Right atrium auricular region (tissue), 2 donors: ENCODE results near the gene GAA. TPM values are rescaled to one million over a fixed set of nuclear protein-coding genes. Genes with fewer than 3 reads are reported as not detected.

Experiments used
- DNase-seq: peaks from one replicate; pipeline ENCODE4 v3.0.0-alpha.2; 2019; ENCODE audit warnings: low spot score
- H3K27ac ChIP-seq, 2 donors: fragments of 200-600 bp; sonication (generic); 1 replicate in 1 of 2; 2 replicates in 1 of 2; pipeline ENCODE4 v1.5.1; 2016 to 2019
- H3K27me3 ChIP-seq, 2 donors: fragments of 200-600 bp; sonication (generic); one replicate each; pipeline versions ENCODE4 v1.5.1 to v1.6.0; 2017 to 2019
- H3K36me3 ChIP-seq: fragments of 200-600 bp; sonication (generic); one replicate; pipeline ENCODE4 v1.5.1; 2016
- H3K4me1 ChIP-seq, 2 donors: fragments of 200-600 bp; sonication (generic); one replicate each; pipeline versions ENCODE4 v1.5.1 to v1.6.0; 2017 to 2019
- H3K4me3 ChIP-seq, 2 donors: fragments of 200-600 bp; sonication (generic); 1 replicate in 1 of 2; 2 replicates in 1 of 2; pipeline ENCODE4 v1.5.1; 2017 to 2019; ENCODE audit warnings: mild to moderate bottlenecking in 1 of 2, moderate library complexity in 1 of 2
- H3K9me3 ChIP-seq, 2 donors: fragments of 200-600 bp; sonication (generic); one replicate each; pipeline ENCODE4 v1.5.1; 2019
- total RNA-seq, 2 donors: library from RNA; depleted of rRNA; stranded (reverse); fragments of >200 nt; gene quantifications; one replicate each; pipeline ENCODE4 v1.1.0, GENCODE V29; 2016
- TF ChIP-seq, protein P1 (sequence below), 2 donors: fragments of 200-600 bp; sonication (generic); IDR thresholded peaks; one replicate each; pipeline ENCODE4 v1.5.1; 2019; ENCODE audit warnings: antibody characterized with exemption in 2 of 2

GAA gene
- total RNA-seq, 2 donors from 2014 or later, result 54.8 to 99.1 TPM

DNA sequence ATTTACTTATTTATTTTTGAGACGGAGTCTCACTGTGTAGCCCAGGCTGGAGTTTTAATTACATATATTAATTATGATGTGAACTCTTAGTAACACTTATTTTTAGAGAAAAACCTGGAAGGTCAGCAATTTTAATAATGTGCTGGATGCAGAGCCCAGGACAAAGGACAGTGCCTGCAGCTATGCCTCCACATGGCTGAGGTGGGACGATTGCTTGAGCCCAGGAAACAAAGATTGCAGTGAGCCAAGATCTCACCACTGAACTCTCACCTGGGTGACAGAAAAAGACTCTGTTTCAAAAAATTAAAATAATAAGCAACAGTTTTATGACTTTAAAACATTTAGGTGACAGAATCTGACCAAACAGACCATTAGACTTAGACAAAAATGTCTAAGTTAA lies 57.5 kb downstream of the GAA start:
- no peak overlapping the region for H3K4me3 ChIP-seq
- DNase-seq, result no peak
- H3K27me3 ChIP-seq, result no peaks in the 10 kb centered on the region
- H3K9me3 ChIP-seq, result no peaks in the 10 kb centered on the region
- H3K4me1 ChIP-seq, result no peaks in the 10 kb centered on the region
- no peak overlapping the region for H3K27ac ChIP-seq
- no peaks in the 10 kb centered on the region for H3K36me3 ChIP-seq
- TF ChIP-seq, protein P1, sequence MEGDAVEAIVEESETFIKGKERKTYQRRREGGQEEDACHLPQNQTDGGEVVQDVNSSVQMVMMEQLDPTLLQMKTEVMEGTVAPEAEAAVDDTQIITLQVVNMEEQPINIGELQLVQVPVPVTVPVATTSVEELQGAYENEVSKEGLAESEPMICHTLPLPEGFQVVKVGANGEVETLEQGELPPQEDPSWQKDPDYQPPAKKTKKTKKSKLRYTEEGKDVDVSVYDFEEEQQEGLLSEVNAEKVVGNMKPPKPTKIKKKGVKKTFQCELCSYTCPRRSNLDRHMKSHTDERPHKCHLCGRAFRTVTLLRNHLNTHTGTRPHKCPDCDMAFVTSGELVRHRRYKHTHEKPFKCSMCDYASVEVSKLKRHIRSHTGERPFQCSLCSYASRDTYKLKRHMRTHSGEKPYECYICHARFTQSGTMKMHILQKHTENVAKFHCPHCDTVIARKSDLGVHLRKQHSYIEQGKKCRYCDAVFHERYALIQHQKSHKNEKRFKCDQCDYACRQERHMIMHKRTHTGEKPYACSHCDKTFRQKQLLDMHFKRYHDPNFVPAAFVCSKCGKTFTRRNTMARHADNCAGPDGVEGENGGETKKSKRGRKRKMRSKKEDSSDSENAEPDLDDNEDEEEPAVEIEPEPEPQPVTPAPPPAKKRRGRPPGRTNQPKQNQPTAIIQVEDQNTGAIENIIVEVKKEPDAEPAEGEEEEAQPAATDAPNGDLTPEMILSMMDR (IDR thresholded peaks at IDR 0.05), result no peak

DNA sequence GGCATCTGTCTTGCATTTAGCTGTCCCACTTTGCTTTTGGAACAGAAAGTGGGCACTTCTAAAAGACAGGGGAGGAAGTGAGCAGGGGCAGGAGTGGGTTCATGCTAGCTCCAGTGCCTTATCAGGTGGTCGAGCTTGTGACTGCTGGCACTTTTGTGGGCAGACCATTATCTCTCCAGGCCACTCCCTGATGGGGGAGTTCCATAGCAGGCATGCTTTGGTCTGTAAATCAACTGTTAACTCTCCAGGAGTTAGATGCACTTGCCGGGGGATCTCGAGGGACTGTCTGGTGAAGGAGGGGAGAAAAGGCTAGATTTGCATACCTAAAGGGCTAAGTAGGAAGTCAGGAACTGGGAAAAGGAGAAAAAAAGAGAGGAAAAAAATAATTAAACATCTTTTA lies 59.2 kb downstream of the GAA start:
- TF ChIP-seq, protein P1 (IDR thresholded peaks at IDR 0.05), result no peak
- Histone ChIP-seq H3K9me3 (no peaks in the 10 kb centered on the region), H3K27ac (no peak overlapping the region), H3K4me3 (no peak overlapping the region), H3K36me3 (no peaks in the 10 kb centered on the region), H3K27me3 (no peaks in the 10 kb centered on the region), H3K4me1 (no peaks in the 10 kb centered on the region)
- no peak for DNase-seq

DNA sequence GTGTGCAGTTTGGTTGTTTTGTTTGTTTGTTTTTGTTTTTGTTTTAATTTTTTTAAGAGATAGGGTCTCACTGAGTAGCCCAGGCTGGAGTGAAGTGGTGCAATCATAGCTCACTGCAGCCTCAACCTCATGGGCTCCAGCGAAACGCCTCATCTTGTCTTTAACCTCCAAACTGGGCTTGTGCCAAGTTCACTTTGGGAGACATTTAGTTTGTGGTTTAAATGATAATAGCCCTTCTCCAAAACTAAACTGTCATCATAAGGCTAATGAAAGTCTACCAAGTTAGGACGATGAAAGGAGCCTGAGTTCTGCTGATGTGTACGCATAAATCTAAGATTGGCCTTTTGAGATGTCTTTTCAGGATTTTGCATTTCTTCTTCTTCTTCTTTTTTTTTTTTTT lies 62.0 kb downstream of the GAA start:
- Histone ChIP-seq H3K4me3 (no peak overlapping the region), H3K27ac (no peak overlapping the region), H3K9me3 (no peaks in the 10 kb centered on the region), H3K27me3 (no peaks in the 10 kb centered on the region), H3K36me3 (no peaks in the 10 kb centered on the region), H3K4me1 (no peaks in the 10 kb centered on the region)
- TF ChIP-seq, protein P1 (IDR thresholded peaks at IDR 0.05), result no peak
- DNase-seq, result no peak

DNA sequence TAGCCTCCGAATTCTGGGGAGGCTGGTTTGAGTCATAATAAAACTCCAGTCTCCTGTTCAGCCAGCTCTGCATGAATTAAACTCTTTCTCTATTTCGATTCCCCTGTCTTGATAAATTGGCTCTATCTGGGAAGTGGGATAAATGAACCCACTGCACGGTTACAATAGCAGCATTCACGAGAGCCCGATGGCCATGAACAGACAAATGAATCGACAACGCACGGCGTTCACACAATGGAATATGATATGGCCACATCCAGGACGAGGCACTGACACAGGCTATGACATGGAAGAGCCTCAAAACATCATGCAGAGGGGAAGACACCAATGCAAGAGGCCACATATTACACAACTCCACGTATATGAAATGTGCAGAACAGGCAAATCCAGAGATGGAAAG lies 62.8 kb downstream of the GAA start:
- Histone ChIP-seq H3K36me3 (no peaks in the 10 kb centered on the region), H3K9me3 (no peaks in the 10 kb centered on the region), H3K4me1 (no peaks in the 10 kb centered on the region), H3K27me3 (no peaks in the 10 kb centered on the region), H3K27ac (no peak overlapping the region), H3K4me3 (no peak overlapping the region)
- TF ChIP-seq, protein P1 (IDR thresholded peaks at IDR 0.05), result no peak
- no peak for DNase-seq

DNA sequence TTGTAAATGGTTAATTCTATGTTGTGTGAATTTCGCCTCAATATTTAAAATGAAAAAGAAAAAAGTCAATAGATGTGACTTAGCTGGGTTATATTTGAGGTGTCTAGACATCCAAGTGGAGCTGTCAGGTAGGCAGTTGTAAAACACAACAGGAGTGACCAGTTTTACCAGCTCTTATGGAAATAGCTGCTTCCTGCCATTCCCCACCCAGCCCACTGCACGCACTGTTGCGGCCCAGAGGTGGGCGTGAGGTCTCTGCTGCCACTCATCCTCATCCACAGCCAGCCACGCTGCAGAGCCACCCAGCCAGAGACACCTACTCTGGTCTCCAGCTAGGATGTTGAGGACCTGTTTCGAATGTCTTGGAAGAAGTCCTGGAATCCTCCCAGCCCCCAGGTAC lies 65.1 kb downstream of the GAA start:
- H3K27ac ChIP-seq, result no peak overlapping the region
- TF ChIP-seq, protein P1 (IDR thresholded peaks at IDR 0.05), result no peak

DNA sequence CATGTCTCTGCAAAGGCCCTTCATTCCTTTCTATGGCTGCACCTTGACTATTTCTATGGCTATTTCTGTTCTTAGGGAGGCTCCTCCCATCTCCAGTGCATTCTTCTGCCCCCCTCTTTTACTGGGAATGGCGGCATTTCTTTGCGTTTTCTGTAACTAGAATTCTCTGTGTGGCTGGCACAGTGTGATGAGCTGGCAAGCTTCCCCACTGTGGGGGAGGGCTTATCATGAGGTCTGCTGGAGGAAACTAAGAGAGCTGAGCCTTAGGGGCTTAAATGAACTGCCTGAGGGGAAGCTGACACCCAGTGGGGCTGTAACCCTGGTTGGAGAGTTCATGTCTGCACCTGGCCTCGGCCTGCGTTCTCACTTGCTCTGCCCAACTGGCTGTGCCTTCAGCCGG lies 67.0 kb downstream of the GAA start:
- no peak overlapping the region for H3K4me3 ChIP-seq
- TF ChIP-seq, protein P1 (IDR thresholded peaks at IDR 0.05), result no peak
- no peaks in the 10 kb centered on the region for H3K4me1 ChIP-seq
- no peaks in the 10 kb centered on the region for H3K36me3 ChIP-seq
- H3K9me3 ChIP-seq, result no peaks in the 10 kb centered on the region
- DNase-seq, result no peak
- H3K27ac ChIP-seq, result no peak overlapping the region
- no peaks in the 10 kb centered on the region for H3K27me3 ChIP-seq

More for the DNA sequence above, 65.1 kb downstream of the GAA start:
- H3K9me3 ChIP-seq, result no peaks in the 10 kb centered on the region
- H3K36me3 ChIP-seq, result no peaks in the 10 kb centered on the region
- H3K27me3 ChIP-seq, result no peaks in the 10 kb centered on the region
- no peak for DNase-seq
- H3K4me1 ChIP-seq, result no peaks in the 10 kb centered on the region
- no peak overlapping the region for H3K4me3 ChIP-seq
